GM13977 (cell line): Measurements from ENCODE around the gene MBD6.

Experiments
- DNase-seq: peaks from one replicate; pipeline ENCODE4 v3.0.0; 2012; ENCODE audit warnings: low spot score
- CTCF ChIP-seq: IDR thresholded peaks from 2 replicates; pipeline ENCODE4 v1.5.1; 2012; ENCODE audit warnings: mild to moderate bottlenecking, control low read depth; ENCODE audit not compliant: insufficient read depth; ENCODE audit errors: extremely low read depth, missing control alignments
- in situ Hi-C: fragments of 300-500 bp; cut with MboI; formaldehyde crosslinking; loops from one replicate; pipeline ENCODE4 v1.12.0; 2022; ENCODE audit warnings: low sequenced_read_pairs, low pct_unique_long_range_greater_than_20kb, mixed read lengths, inconsistent platforms; ENCODE audit not compliant: unreplicated experiment

The MBD6 gene

GRCh38 chr12:57576613-57577160, 54.1 kb downstream of the MBD6 start:
- TF ChIP-seq CTCF, result no peak
- in situ Hi-C loops, result no loop called here
- no peak for DNase-seq

GRCh38 chr12:57577981-57578758, 55.5 kb downstream of the MBD6 start:
- no peak for DNase-seq
- in situ Hi-C loops, result no loop called here
- no peak for TF ChIP-seq CTCF

GRCh38 chr12:57579011-57579410, 56.4 kb downstream of the MBD6 start:
- no peak for DNase-seq
- in situ Hi-C loops, result no loop called here
- TF ChIP-seq CTCF, result no peak
